Measurements from ENCODE around the gene ST3GAL3.
"Not testable (repeated sequence)": the region's sequence is repeated elsewhere in the genome, so short reads cannot be mapped to it uniquely, and the experiment has no call there.

The ST3GAL3 gene

GRCh38 chr1:43831851-43832250, 124.5 kb downstream of the ST3GAL3 start:
- H3K27ac ChIP-seq (replicated peaks; ENCODE audit: low read length): no peak overlapping the region
- H3K14ac ChIP-seq (ENCODE audit: low read length): no peak overlapping the region
- no peak overlapping the region for H2BK15ac ChIP-seq (ENCODE audit: low read length)
- H3K23ac ChIP-seq (ENCODE audit: low read depth, low read length, poor library complexity): no peak overlapping the region
- H2AK5ac ChIP-seq (ENCODE audit: low read depth, low read length): no peak overlapping the region
- peaks cover 4 to 19% of the 10 kb centered on the region in 2 donors for H3K36me3 ChIP-seq (replicated peaks in 1 of 2; ENCODE audit: control insufficient read depth in 2 of 2, insufficient read depth in 2 of 2, low read length in 2 of 2)
- H2BK12ac ChIP-seq (ENCODE audit: low read length): no peak overlapping the region
- H3K4me3 ChIP-seq (ENCODE audit: low read length in 2 of 2): no peak overlapping the region
- peaks cover 0 to 1% of the 10 kb centered on the region in 2 donors for H3K4me1 ChIP-seq (ENCODE audit: control insufficient read depth in 2 of 2, insufficient read depth in 1 of 2, low read depth in 1 of 2, low read length in 2 of 2)
- H3K9me3 ChIP-seq (replicated peaks in 1 of 2; ENCODE audit: control insufficient read depth in 2 of 2, insufficient read depth in 1 of 2, low read depth in 1 of 2, low read length in 2 of 2): no peaks in the 10 kb centered on the region
- H3K27me3 ChIP-seq (ENCODE audit: control insufficient read depth in 3 of 3, insufficient read depth in 3 of 3, low read depth in 1 of 3, low read length in 3 of 3): no peaks in the 10 kb centered on the region
- WGBS, 2 donors (ENCODE audit: extremely low coverage in 2 of 2, insufficient read length in 2 of 2, insufficient replicate concordance in 1 of 2): no CpG with 5 or more reads among the region's 2 CpGs
- no peak overlapping the region for H2BK120ac ChIP-seq (ENCODE audit: low read depth, low read length)
- H3K9ac ChIP-seq (ENCODE audit: low read depth, low read length, poor library complexity): no peak overlapping the region
- no peak overlapping the region for H4K8ac ChIP-seq (ENCODE audit: low read depth, low read length)
- H3K79me1 ChIP-seq (ENCODE audit: low read depth, low read length): no peaks in the 10 kb centered on the region
- no peak overlapping the region for H3K4ac ChIP-seq (ENCODE audit: low read length)
- H4K91ac ChIP-seq (ENCODE audit: low read depth, low read length, poor library complexity): no peak overlapping the region
- DNase-seq (ENCODE audit: low spot score): no peak
- no peak overlapping the region for H3K18ac ChIP-seq (ENCODE audit: low read length)
- H2AFZ ChIP-seq (ENCODE audit: low read length): no peak overlapping the region
- H3K4me2 ChIP-seq (ENCODE audit: insufficient read depth, low read length, poor library complexity, severe bottlenecking): no peak overlapping the region
- no peak overlapping the region for H2BK5ac ChIP-seq (ENCODE audit: low read length)

- Histone ChIP-seq H3K36me3 (replicated peaks in 1 of 2; ENCODE audit: control insufficient read depth in 2 of 2, insufficient read depth in 2 of 2, low read length in 2 of 2) (peaks cover 4 to 19% of the 10 kb centered on the region in 2 donors), H3K27me3 (ENCODE audit: control insufficient read depth in 3 of 3, insufficient read depth in 3 of 3, low read depth in 1 of 3, low read length in 3 of 3) (no peaks in the 10 kb centered on the region), H3K4ac (ENCODE audit: low read length) (no peak overlapping the region), H3K4me1 (ENCODE audit: control insufficient read depth in 2 of 2, insufficient read depth in 1 of 2, low read depth in 1 of 2, low read length in 2 of 2) (peaks cover 0 to 1% of the 10 kb centered on the region in 2 donors), H2AK5ac (ENCODE audit: low read depth, low read length) (no peak overlapping the region), H3K23ac (ENCODE audit: low read depth, low read length, poor library complexity) (no peak overlapping the region), H4K91ac (ENCODE audit: low read depth, low read length, poor library complexity) (no peak overlapping the region), H3K27ac (replicated peaks; ENCODE audit: low read length) (no peak overlapping the region), H2BK12ac (ENCODE audit: low read length) (no peak overlapping the region), H4K8ac (ENCODE audit: low read depth, low read length) (no peak overlapping the region), H3K9me3 (replicated peaks in 1 of 2; ENCODE audit: control insufficient read depth in 2 of 2, insufficient read depth in 1 of 2, low read depth in 1 of 2, low read length in 2 of 2) (no peaks in the 10 kb centered on the region), H3K9ac (ENCODE audit: low read depth, low read length, poor library complexity) (no peak overlapping the region), H3K79me1 (ENCODE audit: low read depth, low read length) (no peaks in the 10 kb centered on the region), H2AFZ (ENCODE audit: low read length) (no peak overlapping the region), H3K4me3 (ENCODE audit: low read length in 2 of 2) (no peak overlapping the region), H3K4me2 (ENCODE audit: insufficient read depth, low read length, poor library complexity, severe bottlenecking) (no peak overlapping the region), H2BK5ac (ENCODE audit: low read length) (no peak overlapping the region), H3K18ac (ENCODE audit: low read length) (no peak overlapping the region), H2BK120ac (ENCODE audit: low read depth, low read length) (no peak overlapping the region), H2BK15ac (ENCODE audit: low read length) (no peak overlapping the region), H3K14ac (ENCODE audit: low read length) (no peak overlapping the region)
- WGBS, 2 donors (ENCODE audit: extremely low coverage in 2 of 2, insufficient read length in 2 of 2, insufficient replicate concordance in 1 of 2): no CpG with 5 or more reads among the region's 3 CpGs
- no peak for DNase-seq (ENCODE audit: low spot score)
Observed at GRCh38 chr1:43832255-43832654, 124.9 kb downstream of the ST3GAL3 start.

- Histone ChIP-seq H3K4me2 (ENCODE audit: insufficient read depth, low read length, poor library complexity, severe bottlenecking) (no peak overlapping the region), H3K27ac (replicated peaks; ENCODE audit: low read length) (no peak overlapping the region), H2BK15ac (ENCODE audit: low read length) (no peak overlapping the region), H3K4me3 (ENCODE audit: low read length in 2 of 2) (no peak overlapping the region), H3K4ac (ENCODE audit: low read length) (no peak overlapping the region), H2BK120ac (ENCODE audit: low read depth, low read length) (no peak overlapping the region), H4K8ac (ENCODE audit: low read depth, low read length) (no peak overlapping the region), H3K18ac (ENCODE audit: low read length) (no peak overlapping the region), H3K27me3 (ENCODE audit: control insufficient read depth in 3 of 3, insufficient read depth in 3 of 3, low read depth in 1 of 3, low read length in 3 of 3) (no peaks in the 10 kb centered on the region), H3K4me1 (ENCODE audit: control insufficient read depth in 2 of 2, insufficient read depth in 1 of 2, low read depth in 1 of 2, low read length in 2 of 2) (peaks cover 0 to 1% of the 10 kb centered on the region in 2 donors), H4K91ac (ENCODE audit: low read depth, low read length, poor library complexity) (no peak overlapping the region), H3K9ac (ENCODE audit: low read depth, low read length, poor library complexity) (no peak overlapping the region), H3K23ac (ENCODE audit: low read depth, low read length, poor library complexity) (no peak overlapping the region), H2BK5ac (ENCODE audit: low read length) (no peak overlapping the region), H2BK12ac (ENCODE audit: low read length) (no peak overlapping the region), H3K9me3 (replicated peaks in 1 of 2; ENCODE audit: control insufficient read depth in 2 of 2, insufficient read depth in 1 of 2, low read depth in 1 of 2, low read length in 2 of 2) (no peaks in the 10 kb centered on the region), H3K36me3 (replicated peaks in 1 of 2; ENCODE audit: control insufficient read depth in 2 of 2, insufficient read depth in 2 of 2, low read length in 2 of 2) (peaks cover 4 to 14% of the 10 kb centered on the region in 2 donors), H2AK5ac (ENCODE audit: low read depth, low read length) (no peak overlapping the region), H2AFZ (ENCODE audit: low read length) (no peak overlapping the region), H3K79me1 (ENCODE audit: low read depth, low read length) (no peaks in the 10 kb centered on the region), H3K14ac (ENCODE audit: low read length) (no peak overlapping the region)
- DNase-seq (ENCODE audit: low spot score): no peak
- WGBS, 2 donors (ENCODE audit: extremely low coverage in 2 of 2, insufficient read length in 2 of 2, insufficient replicate concordance in 1 of 2): no CpG with 5 or more reads among the region's 1 CpG
Observed at GRCh38 chr1:43832998-43833397, 125.7 kb downstream of the ST3GAL3 start.

- not testable (repeated sequence) for H3K18ac ChIP-seq (ENCODE audit: low read length); H2AFZ ChIP-seq (ENCODE audit: low read length); H2BK12ac ChIP-seq (ENCODE audit: low read length); H4K8ac ChIP-seq (ENCODE audit: low read depth, low read length); H4K91ac ChIP-seq (ENCODE audit: low read depth, low read length, poor library complexity); H3K79me1 ChIP-seq (ENCODE audit: low read depth, low read length); H2AK5ac ChIP-seq (ENCODE audit: low read depth, low read length); H3K4me1 ChIP-seq (ENCODE audit: control insufficient read depth in 2 of 2, insufficient read depth in 1 of 2, low read depth in 1 of 2, low read length in 2 of 2); DNase-seq (ENCODE audit: low spot score); H3K4ac ChIP-seq (ENCODE audit: low read length); H3K23ac ChIP-seq (ENCODE audit: low read depth, low read length, poor library complexity); H3K4me3 ChIP-seq (ENCODE audit: low read length in 2 of 2); H2BK15ac ChIP-seq (ENCODE audit: low read length); H3K14ac ChIP-seq (ENCODE audit: low read length); H3K9ac ChIP-seq (ENCODE audit: low read depth, low read length, poor library complexity); H2BK120ac ChIP-seq (ENCODE audit: low read depth, low read length); H3K27ac ChIP-seq (replicated peaks; ENCODE audit: low read length); H2BK5ac ChIP-seq (ENCODE audit: low read length); H3K9me3 ChIP-seq (replicated peaks in 1 of 2; ENCODE audit: control insufficient read depth in 2 of 2, insufficient read depth in 1 of 2, low read depth in 1 of 2, low read length in 2 of 2); H3K4me2 ChIP-seq (ENCODE audit: insufficient read depth, low read length, poor library complexity, severe bottlenecking); H3K27me3 ChIP-seq (ENCODE audit: control insufficient read depth in 3 of 3, insufficient read depth in 3 of 3, low read depth in 1 of 3, low read length in 3 of 3)
- peaks cover 9 to 21% of the 10 kb centered on the region in 2 donors for H3K36me3 ChIP-seq (replicated peaks in 1 of 2; ENCODE audit: control insufficient read depth in 2 of 2, insufficient read depth in 2 of 2, low read length in 2 of 2)
- no CpG with 5 or more reads among the region's 10 CpGs for WGBS, 2 donors (ENCODE audit: extremely low coverage in 2 of 2, insufficient read length in 2 of 2, insufficient replicate concordance in 1 of 2)
Observed at GRCh38 chr1:43833902-43834279, 126.6 kb downstream of the ST3GAL3 start.
